NCI-H2227 treated with DMSO at 0.1 percent for 48 hours (cell line): ENCODE data around the gene SPG11.
"Not testable (repeated sequence)": the region's sequence is repeated elsewhere in the genome, so short reads cannot be mapped to it uniquely, and the experiment has no call there.

Experiments used
- DNase-seq: peaks from one replicate; lab custom pipeline; 2025; lab: John Stamatoyannopoulos, UW

SPG11 gene

GRCh38 chr15:44673639-44674038, 10.2 kb upstream of the SPG11 start:
- DNase-seq = no peak

GRCh38 chr15:44670087-44670950, 6.9 kb upstream of the SPG11 start:
- no peak for DNase-seq

GRCh38 chr15:44668921-44669320, 5.5 kb upstream of the SPG11 start:
- DNase-seq = no peak

GRCh38 chr15:44667039-44667360, 3.5 kb upstream of the SPG11 start:
- DNase-seq = no peak

- DNase-seq = no peak
Observed at GRCh38 chr15:44666210-44667038, 3.0 kb upstream of the SPG11 start.

- DNase-seq = peak; percentile 23
Observed at GRCh38 chr15:44662478-44663409, 718 bp downstream of the SPG11 start.

- DNase-seq = no peak
Observed at GRCh38 chr15:44661576-44661975, 1.9 kb downstream of the SPG11 start.

GRCh38 chr15:44659056-44659455, 4.4 kb downstream of the SPG11 start:
- no peak for DNase-seq

- DNase-seq = no peak
Observed at GRCh38 chr15:44657378-44657777, 6.1 kb downstream of the SPG11 start.

- no peak for DNase-seq
Observed at GRCh38 chr15:44656913-44657312, 6.5 kb downstream of the SPG11 start.

GRCh38 chr15:44656298-44656697, 7.2 kb downstream of the SPG11 start:
- no peak for DNase-seq

GRCh38 chr15:44654858-44655257, 8.6 kb downstream of the SPG11 start:
- DNase-seq = no peak

GRCh38 chr15:44647637-44648036, 15.8 kb downstream of the SPG11 start:
- DNase-seq = no peak

- no peak for DNase-seq
Observed at GRCh38 chr15:44647036-44647435, 16.4 kb downstream of the SPG11 start.

GRCh38 chr15:44646460-44646859, 17.0 kb downstream of the SPG11 start:
- DNase-seq = no peak

- DNase-seq = no peak
Observed at GRCh38 chr15:44641651-44642050, 21.8 kb downstream of the SPG11 start.

GRCh38 chr15:44636976-44637375, 26.5 kb downstream of the SPG11 start:
- no peak for DNase-seq

- DNase-seq = no peak
Observed at GRCh38 chr15:44633603-44634002, 29.9 kb downstream of the SPG11 start.

GRCh38 chr15:44625286-44625685, 38.2 kb downstream of the SPG11 start:
- DNase-seq = not testable (repeated sequence)

- DNase-seq = no peak
Observed at GRCh38 chr15:44623178-44623577, 40.3 kb downstream of the SPG11 start.

GRCh38 chr15:44620081-44620480, 43.4 kb downstream of the SPG11 start:
- DNase-seq = no peak

GRCh38 chr15:44616974-44617373, 46.5 kb downstream of the SPG11 start:
- no peak for DNase-seq
